HG02623 (cell line): ENCODE results near the gene EIF3B.
"Not testable (repeated sequence)": the region's sequence is repeated elsewhere in the genome, so short reads cannot be mapped to it uniquely, and the experiment has no call there.

Experiments
- ATAC-seq: cut with Tn5 transposase; IDR thresholded peaks from one replicate; pipeline ENCODE4 v1.9.1; 2021; ENCODE audit warnings: moderate library complexity; ENCODE audit not compliant: unreplicated experiment

Gene EIF3B

DNA sequence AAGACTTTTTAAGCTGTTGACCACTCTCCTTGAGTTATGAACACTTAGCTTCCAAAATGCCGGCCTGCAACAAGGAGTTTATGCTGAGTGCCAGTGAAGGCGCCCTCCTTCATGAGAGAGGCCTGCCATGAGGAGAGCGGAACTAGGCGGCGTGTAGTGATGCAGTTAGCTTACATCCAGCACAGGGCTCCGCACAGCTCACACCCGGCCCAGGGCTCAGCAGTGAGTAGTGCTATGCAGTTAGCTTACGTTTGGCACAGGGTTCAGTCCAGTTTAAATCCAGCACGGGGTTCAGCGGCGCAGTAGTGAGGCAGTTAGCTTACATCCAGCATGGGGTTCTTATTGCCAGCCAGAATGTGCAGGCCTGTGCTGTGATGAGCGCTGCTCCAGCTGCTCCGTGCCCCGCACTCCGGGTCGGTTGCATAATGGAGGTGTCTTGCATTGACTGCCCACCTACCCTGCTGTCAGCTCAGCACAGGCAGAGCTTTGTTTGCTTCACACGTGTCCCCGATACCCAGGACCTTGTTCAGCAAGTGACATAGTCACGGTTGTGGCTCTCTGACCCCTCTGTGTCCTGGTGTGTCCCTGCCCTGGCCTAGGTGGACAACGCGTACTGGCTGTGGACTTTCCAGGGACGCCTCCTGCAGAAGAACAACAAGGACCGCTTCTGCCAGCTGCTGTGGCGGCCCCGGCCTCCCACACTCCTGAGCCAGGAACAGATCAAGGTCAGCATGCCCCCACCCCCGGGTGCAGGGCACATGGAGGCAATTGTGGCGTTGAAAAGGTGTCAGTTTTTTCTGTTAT lies 21.9 kb downstream of the EIF3B start:
- no peak for ATAC-seq

DNA sequence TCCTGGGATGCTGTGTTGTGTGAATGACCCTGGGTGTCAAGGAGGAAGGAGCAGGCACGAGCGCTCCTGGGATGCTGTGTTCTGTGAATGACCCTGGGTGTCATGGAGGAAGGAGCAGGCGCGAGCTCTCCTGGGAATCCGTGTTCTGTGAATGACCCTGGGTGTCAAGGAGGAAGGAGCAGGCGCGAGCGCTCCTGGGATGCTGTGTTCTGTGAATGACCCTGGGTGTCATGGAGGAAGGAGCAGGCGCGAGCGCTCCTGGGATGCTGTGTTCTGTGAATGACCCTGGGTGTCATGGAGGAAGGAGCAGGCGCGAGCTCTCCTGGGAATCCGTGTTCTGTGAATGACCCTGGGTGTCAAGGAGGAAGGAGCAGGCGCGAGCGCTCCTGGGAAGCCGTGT lies 22.9 kb downstream of the EIF3B start:
- not testable (repeated sequence) for ATAC-seq

DNA sequence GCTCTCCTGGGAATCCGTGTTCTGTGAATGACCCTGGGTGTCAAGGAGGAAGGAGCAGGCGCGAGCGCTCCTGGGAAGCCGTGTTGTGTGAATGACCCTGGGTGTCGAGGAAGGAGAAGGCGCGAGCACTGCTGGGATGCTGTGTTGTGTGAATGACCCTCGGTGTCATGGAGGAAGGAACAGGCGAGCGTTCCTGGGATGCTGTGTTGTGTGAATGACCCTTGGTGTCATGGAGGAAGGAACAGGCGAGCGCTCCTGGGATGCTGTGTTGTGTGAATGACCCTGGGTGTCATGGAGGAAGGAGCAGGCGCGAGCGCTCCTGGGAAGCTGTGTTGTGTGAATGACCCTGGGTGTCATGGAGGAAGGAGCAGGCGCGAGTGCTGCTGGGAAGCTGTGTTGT lies 23.5 kb downstream of the EIF3B start:
- not testable (repeated sequence) for ATAC-seq

DNA sequence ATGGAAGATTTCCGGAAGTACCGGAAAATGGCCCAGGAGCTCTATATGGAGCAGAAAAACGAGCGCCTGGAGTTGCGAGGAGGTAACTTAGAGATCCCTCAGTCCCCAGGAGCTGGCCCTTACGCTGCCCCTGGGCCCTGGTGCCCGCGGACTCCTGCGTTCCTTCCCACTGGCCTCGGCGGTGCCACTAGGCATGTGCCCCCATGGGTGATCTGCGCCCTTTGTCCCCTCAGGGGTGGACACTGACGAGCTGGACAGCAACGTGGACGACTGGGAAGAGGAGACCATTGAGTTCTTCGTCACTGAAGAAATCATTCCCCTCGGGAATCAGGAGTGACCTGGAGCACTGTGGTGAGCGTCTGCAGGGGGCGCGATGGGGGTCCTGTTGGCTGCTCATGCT lies 24.5 kb downstream of the EIF3B start:
- no peak for ATAC-seq

DNA sequence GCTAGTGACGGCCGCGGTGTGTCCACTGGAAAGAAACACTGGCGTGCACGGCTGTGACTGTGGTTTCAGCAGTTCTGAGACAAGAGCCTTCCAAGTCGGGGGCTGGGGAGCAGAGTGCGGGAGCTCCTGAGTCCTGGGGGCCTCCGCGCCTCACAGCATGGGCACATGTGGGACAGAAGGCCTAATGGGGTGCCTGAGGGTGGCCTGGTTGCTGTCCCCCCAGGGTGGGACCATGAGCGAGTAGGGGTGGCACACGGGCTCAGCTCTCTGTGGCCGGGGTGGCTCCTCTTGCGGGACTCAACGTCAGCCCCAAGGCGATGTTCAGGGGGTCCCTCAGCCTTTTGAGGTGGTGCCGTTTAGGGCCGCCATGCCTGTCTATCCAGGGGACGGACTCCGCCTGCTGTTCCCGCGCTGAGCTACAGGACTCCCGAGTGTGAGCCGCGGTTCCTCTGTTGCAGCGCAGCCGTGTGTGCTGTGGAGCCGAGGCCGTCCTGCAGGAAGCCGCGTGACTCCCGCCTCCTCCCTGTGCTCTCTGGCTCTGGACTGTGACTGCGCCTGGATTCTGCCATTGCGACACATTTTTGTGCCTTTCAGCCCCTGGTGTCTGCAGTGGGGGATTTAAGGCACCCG lies 25.3 kb downstream of the EIF3B start:
- no peak for ATAC-seq

DNA sequence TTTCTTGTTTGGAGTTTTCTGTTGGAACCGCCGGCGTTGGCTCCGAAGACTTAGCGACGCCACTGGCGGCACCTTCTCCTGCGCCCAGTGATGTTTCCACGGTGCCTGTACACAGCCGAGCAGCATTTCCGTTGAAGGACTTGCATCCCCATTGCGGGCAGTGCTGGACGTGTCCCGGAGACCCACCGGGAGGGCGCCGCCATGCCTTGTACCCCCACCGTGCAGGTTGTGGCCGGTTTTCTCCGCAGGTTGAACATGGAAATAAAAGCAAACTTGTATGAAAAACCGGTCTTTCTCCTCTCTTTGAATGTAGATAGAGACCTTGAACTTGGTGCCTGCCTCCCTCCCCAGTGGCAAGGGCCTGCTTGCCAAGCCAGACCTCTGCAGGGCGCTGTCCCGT lies 25.8 kb downstream of the EIF3B start:
- no peak for ATAC-seq

DNA sequence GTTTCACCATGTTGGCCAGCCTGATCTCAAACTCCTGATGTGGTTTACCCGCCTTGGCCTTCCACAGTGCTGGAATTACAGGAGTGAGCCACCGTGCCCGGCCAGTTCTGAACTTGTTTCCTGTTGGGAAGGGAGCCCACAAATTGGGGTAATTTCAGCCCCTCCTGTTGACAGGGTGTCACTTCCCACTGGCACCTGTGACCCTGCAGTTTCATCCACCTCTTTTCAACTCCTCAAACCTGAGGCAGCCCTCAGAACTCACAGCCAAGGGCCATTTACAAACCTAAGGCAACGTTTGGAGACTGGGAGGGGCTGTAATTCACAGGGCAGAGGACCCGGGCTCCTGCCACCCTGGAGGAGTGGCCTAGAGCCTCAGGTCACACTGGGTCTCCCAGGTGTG lies 26.6 kb downstream of the EIF3B start:
- no peak for ATAC-seq

DNA sequence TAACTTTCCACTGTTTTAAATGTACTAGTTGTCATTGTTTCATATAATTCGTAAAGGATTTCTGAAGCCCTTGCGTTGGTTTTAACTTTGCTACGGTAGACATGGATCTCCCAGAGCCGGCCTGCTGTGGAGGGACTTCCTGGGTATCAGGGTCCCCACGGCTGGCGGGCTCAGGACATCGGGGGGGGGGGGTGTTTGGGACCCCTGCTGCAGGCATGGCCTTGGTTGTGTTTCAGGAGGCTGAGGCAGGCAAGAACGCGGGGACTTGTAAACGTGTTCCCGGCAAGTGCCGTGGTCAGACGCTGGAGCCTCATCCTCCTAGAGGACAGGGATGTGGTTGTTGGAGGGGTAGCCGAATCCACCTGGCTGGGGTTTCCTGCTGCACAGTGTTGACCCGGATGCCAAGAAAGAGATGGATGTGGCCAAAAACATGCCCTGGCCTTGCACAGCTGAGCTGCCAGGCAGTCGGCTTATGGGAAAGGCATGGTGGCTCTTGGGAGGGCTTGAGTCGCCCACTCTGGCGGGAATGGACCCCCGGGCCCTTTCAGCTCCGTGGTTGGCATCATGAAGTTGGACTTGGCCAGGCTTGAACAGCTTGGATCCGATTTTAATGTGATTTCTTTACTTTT lies 27.4 kb downstream of the EIF3B start:
- no peak for ATAC-seq

DNA sequence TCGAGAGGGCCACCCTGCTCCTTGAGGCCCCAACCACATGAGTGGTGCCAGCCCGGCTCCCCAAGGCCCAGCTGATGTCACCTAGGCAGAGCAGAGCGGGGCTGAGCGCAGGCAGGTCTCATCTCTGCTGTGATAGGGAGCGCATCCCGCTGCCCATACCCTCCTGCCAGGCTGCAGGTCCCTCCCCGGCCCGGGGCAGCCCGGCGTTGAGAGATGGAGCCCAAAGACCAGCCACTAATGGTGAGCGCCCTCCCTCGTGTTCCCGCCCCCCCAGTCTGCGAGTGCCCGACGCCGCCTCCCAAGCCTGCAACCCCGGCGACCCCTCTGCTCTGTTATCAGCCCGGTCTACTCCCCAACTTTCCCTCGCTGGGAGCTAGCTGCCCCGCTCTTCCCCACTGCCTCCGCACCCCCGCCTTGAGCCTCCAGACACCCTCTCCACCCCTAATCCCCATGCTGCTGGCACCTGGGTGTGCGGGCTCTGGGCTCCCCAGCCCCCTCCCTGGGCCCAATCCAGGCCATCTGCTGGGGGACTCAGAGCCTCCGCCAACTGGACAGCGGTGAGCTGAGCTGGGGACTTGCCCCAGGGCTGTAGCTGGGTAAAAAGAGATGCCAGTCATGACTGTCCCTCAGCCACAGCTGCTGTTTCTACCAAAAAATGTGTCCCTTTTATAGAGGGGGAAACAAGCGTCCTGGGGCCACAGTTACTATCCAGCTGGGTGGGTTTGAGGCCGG lies 29.1 kb downstream of the EIF3B start:
- no peak for ATAC-seq

DNA sequence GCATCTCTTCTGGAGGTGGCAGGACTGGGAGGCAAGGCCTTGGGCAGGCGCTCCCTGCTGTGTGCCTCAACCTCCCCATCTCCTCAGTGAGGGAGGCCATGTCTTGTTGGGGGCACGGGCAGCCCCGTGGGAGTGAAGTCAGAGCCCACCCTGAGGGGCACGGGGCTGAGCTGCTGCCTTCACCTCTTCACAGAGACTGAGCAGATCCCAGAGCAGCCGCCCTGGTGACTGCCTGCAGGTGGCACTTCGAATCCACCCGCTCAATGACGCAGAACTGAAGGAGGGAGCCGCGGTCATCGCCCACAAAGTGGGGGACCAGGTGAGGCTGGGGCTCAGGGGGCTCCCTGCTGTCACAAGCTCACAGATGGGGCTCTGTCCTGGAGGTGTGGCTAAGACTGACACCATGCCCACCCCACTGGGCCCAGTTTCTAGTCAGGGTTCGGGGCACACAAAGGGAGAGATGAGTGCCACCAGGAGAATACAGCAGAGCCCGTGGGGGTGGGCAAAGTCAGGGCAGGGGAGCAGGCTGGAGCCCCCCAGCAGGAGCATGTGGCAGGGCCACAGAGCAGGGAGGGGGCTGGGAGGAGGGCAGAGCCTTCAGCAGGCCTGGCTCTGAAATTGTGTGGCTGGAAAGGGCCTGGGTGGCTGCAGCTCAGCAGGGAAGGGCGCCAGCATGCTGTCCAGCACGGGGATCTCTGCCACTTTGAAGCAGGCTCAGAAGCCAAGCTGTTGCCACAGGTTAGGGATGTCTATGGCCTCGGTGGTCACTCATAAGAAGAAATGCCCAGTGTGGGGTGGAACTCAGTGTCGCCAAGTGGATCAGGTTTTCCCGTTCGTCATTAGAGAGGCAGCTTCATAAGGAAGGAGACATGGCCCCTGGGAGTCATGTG lies 30.0 kb downstream of the EIF3B start:
- ATAC-seq = no peak

DNA sequence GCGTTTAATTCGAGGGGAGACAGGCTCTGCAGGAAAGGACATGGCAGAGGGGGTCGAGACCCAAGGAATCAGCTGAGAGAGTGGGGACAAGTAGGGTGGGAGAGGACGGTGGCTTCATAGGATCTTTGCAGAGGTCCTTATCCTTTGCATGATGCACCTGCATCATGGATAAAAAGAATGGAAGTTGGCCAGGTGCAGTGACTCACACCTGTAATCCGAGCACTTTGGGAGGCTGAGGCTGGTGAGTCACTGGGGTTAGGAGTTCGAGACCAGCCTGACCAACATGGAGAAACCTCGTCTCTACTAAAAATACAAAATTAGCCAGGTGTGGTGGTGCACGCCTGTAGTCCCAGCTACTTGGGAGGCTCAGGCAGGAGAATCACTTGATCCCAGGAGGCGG lies 31.5 kb downstream of the EIF3B start:
- not testable (repeated sequence) for ATAC-seq

DNA sequence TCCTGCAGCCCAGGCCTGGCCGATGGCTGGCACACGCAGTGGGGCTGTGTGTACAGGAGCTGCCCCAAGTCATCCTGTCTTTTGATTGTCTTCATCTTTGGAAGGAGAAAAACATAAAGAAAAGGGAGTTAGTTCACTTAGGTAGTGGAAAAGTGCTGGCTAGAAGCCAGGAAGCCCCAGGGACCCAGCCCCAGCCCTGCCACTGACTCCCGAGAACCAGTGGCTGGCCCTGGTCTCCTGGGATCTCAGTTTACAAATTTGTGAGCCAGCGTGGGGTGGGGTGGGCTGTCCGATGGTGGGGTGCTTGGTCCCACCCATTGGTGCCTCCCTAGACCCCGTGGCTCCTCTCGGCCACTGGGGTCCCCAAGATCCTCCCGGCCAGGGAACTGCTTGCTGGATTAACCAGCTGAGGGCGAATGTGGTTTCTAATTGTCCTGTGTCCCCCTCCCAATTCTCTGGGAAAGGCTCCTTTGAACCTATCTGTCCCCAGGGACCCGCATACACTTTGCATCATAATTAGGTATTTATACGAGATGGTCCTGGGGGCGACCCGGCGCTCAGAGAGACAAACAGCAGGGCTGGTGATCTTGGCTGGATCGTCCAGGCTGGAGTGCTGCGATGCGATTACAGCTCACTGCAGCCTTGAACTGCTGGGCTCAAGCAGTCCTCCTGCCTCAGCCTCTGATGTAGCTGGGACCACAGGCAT lies 32.5 kb downstream of the EIF3B start:
- no peak for ATAC-seq

DNA sequence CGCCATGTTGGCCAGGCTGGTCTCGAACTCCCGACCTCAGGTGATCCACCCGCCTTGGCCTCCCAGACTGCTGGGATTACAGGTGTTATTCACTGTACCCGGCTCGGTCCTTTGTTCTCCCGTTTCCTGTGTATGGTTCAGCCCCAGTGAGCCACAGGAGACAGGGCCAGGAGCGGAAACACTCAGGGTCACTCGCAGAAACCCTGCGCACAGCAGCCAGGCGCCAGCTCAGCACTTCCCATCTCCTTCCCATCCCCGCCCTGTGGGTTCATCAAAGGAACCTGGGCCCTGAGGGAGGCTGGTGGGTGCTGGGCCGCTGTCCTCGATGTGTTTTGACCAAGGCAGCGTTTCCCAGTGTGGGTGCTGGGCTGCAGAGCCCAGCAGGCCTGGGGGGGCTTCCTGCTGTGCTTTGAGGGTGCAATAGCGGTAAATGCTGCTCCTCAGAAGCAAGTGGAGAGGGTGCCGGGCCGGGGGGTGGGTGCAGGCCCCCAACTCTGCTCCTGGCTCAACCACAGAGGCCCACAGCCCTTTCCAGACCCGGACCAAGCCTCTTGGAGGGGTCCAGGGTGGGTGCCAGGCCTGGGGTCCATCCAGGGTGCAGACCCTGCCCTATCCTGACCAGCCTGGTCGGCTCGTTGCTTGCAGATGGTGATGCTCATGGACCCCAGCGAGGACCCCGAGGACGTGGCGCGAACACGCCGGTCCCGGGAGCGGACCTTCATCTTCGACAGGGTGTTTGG lies 33.4 kb downstream of the EIF3B start:
- no peak for ATAC-seq

DNA sequence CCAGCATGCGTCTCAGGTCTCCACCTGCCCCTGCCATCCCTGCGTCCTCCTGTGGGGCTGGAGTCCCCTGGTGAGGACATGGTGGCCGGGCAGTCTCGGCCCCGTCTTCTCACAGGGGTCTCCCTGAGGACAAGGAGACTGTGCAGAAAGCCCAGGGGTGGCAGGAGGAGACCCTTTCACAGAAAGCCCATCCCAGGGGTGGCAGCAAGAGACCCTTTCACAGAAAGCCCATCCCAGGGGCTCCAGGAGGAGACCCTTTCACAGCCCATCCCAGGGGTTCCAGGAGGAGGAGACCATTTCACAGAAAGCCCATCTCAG lies 34.0 kb downstream of the EIF3B start:
- ATAC-seq = no peak

DNA sequence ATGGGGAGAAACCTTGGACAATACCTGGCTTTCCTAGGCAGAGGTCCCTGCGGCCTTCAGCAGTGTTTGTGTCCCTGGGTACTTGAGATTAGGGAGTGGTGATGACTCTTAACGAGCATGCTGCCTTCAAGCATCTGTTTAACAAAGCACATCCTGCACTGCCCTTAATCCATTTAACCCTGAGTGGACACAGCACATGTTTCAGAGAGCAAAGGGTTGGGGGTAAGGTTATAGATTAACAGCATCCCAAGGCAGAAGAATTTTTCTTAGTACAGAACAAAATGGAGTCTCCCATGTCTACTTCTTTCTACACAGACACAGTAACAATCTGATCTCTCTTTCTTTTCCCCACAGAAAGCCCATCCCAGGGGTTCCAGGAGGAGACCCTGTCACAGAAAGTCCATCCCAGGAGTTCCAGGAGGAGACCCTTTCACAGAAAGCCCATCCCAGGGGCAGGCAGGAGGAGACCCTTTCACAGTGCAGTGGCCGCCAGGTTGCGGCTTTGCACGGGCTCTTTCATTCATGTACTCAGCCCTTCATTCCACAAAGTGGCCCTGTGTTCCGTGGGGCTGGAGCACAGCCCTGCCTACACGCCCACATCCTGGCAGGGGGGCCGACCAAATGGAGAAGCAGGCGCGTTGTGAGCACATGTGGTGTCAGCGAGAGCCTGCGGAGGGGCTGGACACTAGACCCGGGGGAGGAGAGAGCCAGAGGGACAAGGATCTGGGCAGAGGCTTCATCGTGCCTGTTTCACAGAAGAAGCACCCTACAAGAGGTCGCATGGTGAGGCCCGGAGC lies 35.6 kb downstream of the EIF3B start:
- ATAC-seq = not testable (repeated sequence)

DNA sequence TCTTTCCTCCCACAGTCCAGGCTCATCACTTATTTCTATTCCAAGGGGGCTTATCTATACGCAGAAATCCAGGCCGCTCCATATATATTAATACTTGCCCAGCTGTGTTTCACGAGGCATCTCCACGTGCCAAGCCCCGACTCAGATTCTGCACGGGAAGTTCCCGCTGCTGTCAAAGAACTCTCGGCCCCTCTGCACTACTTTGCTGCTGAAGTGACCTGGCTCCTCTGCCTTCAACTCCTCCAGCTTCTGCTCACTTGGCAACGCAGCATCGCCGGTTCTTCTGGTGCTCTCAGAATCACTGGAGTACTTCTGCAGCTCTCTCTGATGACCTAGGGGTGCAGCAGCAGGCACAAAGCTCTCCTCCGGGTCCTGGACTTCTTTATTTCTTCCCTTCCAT lies 39.1 kb downstream of the EIF3B start:
- no peak for ATAC-seq

DNA sequence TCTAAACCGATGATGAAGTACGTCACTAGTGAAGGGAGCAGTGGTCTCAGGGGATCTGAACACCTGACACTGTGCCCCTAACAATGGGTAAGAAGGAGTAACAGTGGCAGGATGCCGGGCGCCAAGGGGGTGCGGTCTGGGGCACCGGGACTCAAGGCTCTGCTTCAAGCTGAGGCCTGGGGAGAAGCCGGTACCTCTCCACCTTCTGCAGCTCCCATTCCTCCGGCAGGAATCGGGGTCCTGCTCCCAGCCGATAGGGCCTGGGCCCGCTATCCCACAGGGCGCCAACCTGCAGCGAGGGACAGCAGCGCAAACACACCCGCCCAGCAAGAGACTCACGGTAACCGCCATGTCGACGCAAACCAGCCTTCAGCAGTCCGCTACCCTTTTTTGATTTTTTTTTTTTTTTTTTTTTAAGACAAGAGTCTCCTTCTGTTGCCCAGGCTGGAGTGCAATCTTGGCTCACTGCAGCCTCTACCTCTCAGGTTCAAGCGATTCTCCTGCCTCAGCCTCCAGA lies 40.0 kb downstream of the EIF3B start:
- ATAC-seq = no peak

DNA sequence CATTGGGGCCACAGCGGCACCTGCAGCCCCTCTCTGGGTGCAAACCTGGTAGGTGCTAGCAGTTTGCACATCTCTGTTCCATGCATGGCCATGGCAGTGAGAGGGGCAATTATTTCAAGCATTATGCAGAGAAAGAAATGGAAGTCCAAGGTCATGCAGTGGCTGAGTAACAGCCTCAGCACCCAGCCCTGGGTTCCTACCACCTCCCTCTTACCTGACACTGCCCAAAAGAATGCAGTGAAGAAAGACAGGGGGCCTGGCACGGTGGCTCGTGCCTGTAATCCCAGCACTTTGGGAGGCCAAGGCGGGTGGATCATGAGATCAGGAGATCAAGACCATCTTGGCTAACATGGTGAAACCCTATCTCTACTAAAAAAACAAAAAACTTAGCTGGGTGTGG lies 43.9 kb downstream of the EIF3B start:
- ATAC-seq = no peak
